Inflammatory macrophage treated with lipopolysaccharide for 4 hours (primary cell): ENCODE data around the gene PCBP4.

Experiments used
- DNase-seq: peaks from one replicate; pipeline ENCODE4 v3.0.0-alpha.2; 2020

Gene PCBP4

DNA sequence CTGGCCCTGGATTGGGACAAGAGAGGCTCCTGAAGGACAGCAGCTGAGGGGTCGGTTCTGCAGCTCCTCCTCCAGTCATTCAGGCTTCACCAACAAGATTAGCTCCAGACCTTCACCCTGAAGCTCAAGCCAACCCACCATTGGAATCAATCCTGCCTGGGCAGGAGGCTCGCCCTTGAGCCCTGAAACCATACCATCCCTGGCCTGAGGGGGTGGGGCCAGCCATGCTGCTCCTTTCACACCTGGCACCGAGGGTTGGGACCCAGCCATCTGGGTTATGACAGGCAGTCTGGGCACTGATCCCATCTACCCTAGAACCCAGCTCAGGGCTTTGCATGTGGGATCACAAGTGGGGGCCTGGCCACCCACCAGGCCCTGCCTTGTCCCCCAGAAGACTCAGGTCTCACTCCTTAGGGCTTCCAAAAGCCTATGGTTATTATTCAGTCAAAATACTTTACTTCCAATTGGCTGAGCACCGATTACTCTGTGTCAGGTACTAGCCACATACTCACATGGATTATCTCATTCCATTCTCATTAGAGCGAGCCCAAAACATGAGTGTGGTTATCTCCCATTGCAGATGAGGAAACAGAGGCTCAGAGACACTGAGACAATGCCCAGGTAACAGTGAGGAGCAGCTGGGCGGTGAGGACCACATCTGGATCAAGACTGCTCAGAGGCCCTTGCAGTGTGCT is 3.5 kb upstream of the PCBP4 start:
- no peak for DNase-seq

DNA sequence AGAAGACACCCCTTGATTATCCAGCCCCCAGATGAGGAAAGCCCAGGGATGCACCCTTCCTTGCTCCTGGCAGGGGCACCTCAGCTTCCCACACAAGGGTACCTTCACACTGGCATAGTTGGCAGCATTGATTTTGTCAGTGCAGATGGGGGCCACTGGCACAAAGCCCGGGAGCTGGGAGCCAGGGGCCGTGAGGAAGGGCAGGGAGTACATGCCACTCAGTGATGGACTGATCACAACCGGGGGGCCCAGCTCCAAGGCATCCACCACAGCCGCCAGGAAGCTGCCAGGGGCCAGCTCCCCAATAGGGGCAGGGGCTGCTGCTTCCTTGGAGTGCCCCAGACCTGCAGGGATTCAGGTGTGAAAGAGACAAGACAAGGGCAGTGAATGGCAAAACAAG is 2.6 kb upstream of the PCBP4 start:
- no peak for DNase-seq

DNA sequence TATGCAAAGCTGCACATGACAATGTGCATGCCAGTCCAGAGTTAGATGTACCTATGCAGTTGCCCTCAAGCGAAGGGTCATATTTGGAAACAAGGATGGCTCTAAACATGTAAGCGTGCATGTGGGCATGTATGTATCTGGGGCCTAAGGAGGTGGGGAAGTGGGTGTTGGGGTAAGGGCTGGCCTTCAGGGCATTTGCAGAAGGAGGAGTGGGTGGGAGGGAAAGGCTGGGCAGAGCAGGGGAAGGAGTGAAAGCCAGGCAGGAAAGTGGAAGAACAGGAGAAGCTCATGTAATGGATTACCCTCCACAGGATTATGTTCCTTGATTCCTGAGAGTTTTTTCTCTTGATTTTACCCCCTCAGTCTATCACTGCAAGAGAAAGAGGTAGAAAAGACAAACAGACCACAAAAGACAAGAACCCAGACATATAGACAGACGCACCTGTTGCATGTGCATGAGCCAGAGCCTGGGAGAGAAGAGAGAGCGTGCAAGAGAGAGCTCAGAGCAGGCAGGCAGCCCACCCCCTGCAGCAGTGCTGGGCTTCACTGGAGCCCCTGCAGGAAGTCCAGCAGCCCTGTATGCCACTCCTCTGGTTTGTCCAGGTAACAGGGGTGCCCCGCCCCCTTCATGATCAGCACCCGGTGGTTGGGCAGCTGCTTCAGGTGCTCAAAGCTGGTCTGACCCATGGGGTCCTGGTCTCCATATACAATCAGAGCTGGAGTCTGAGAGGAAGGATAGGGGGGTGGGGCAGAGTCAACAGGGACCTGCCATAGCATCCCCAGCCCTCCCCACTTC is 1.8 kb upstream of the PCBP4 start:
- DNase-seq = no peak

DNA sequence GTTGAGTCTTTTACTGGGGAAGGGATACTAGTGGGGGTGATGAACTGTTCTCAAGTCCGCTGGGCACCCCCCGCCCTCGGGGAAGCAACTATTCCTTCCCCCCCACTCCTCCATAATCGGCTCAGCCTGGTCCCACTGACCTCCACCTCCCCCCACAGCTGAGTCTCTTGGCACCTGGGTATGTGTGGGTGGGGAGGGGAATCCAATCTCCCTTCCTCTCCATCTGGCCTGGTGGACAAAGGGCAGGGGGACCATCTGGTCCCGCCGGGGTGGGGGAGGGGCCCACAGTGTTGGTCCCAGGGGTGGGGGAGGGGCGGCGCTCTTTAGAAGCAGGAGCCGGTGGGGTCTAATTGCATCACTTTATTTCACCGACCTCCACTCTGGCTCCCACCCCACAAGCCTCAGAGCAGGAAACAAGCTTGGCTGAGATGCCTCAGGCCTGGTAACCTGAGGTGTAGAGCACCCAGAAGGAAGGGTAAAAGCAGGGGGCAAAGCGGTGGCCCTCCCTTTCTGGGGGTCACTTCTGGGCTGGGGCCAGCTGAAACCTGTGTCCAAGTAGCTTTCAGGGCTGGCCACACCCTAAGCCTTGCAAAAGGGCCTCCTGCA is 1.0 kb upstream of the PCBP4 start:
- DNase-seq = no peak

DNA sequence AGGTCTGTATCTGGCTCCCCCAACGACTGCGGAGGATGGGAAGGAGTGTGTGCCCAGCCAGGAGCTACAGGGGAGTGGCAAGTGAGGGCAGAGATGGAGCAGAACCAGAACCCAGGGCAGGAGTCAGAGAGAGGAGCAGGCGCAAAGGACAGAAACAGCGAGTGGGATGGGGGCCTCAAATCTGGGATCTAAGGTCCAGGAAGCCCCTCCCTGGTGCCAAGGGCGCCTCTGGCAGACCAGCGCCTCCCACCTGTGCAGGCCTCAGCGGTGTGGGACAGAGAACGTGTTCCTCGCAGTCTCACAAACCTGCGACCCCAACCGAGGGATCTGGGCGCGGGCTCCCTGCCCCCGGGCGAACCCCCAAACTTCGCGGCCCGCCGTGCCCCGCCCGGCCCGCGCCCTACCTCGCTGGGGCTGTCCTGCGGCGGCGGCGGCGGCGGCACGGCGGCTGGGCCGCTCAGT is 301 bp downstream of the PCBP4 start:
- DNase-seq = no peak

DNA sequence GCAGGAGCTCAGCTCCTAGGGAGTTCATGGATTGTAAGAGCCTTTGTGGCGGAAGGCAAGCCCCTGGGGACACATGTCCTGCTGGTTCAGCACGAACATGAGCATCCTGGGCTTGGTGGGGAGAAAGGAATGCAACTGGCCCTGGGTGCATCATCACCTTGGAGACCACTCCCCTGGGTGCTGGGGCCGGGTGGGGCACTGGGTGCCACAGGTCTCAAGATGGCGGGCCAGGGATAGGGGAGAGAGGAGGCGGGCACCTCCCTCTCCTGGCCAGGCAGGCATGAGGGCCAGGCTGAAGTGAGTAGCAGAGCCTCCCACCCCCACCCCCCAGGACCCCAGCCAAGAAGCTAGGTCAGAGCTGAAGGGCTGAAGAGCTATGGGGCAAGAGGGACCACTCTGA is 768 bp downstream of the PCBP4 start:
- DNase-seq = no peak

DNA sequence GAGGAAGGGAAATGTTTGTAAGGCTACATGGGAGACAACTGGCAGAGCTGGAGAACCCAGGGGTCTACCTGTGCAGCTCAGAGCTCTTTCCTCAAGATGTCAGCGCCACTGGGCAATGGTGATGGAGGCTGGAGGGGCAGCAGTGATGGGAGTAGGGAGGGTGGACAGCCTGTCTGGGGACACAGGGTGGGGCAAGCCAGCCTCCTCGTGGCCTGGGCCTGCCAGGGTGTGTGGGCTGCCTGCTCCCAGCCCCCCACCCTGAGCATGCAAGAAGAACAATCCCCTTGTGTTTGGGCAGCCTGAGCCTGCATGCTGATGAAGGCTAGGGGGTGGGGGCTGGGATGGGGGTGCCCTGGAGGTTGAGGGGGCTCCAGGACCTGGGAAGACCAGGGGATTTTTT is 1.2 kb downstream of the PCBP4 start:
- no peak for DNase-seq

DNA sequence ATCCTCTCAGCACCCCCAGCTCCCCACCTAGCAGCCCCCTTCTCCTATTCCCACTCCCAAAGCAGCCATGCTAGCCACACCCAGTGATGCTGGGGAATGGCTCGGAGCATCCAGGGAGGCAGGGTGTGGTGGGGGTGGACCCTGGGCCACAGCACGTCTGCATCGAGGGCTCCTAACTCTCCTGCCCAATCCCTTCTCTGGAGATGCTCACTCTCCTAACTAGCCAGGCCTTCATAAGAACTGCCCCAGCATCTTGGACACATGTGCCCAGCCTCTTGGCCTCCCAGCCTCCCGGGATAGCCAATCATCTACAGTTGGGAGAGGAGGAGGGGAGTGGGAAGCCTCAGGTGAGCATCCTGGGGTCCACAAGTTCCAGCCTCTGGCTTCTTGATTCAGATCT is 2.7 kb downstream of the PCBP4 start:
- no peak for DNase-seq

DNA sequence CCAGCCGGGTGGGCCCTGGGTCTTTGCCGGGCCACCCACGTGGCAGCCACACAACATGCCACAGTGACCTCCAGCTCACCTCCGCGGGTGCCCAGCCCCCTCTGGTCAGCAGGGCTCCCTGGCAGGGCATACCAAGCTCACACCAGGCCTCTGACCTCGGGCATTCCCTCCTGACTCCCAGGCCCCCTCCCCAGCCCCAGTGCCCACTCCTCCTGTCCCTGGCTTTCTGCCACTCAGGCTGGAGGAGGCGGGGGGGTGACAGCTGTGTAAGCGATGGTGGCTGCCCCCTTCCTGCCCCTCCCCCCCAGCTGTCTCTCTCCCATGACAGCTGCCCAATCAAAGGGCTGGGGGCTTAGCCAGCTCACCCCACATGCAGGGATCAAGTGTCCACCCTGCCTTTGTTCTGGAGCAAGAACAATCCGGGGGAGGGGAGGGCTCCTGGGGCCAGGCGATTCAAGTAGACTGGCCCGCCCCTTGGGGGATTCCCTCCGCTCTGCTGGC is 3.3 kb downstream of the PCBP4 start:
- no peak for DNase-seq

DNA sequence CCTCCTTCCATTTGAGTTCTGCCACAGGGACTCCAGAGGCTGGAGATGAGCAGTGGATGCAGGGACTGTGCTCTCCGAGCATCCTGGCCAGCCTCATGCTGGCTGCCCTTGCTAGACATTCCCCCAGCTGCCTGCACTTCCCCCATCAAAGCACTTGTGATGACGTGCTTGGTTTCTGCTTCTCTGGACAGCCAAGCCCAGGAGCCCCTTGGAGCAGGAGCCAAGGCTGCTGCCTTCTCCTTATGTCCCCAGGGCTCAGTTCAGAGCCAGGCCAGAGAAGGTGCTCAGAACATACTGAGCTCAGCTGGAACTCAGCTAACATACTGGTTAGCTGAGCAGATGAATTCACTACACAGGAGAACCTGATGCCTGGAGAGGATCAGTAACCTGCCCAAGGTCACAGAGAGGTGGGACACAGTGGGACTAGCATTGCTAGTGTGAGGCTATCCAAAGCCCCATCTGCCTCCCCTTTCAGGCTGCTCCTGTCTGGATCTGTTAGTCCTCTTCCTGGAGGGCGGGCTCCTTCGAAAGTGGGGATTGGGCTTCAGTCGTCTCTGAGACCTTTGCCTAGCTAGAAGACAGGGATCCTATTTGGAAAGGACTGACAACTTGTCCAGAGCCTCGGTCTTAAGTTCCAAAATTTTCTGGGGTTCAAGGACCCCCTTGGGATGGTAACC is 4.3 kb downstream of the PCBP4 start:
- no peak for DNase-seq

DNA sequence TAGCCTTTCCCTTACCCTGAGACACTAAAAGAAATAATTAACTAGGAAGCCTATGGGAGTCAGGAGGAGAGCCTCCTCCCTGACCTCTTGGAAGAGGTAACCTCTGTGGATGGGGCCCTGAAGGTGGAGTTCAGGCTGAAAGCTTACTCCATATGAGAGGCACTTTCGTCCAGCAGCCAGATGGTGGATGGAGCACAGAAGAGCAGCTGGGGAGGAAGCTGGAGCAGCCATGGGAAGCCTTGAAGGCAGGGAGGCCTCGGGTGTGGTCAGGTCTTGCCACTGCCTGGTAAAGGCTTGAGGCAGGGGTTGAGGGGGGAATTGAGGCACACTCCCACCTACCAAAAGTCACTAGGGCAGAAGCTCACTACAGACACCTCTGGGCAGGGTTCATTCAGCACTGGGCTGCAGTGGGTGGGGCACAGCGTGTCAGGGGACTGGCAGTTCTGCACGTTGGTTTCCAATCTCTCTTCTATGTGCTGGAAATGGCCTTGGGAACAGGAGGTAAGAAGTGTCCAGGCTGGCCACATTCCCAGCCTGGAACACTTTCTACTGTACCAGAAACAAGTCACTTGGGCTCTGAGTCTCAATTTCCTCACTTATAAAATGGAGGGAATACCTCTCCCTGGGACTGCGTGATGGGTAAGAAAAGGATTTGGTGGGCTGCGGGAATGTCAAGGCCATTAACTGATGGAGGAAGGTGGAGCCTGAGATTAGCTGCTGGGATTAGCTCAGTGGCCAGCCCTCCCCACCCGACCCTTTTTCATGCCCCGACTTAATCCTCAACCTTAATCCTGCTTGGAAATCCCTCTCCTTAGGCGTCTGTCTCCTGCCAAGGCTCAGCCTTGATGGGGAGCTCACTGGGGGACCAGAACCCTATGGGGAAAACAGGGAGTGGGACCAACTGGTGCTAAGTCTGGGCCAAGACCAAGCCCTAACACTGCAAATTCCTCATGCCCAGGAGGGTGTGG is 5.4 kb downstream of the PCBP4 start:
- no peak for DNase-seq

DNA sequence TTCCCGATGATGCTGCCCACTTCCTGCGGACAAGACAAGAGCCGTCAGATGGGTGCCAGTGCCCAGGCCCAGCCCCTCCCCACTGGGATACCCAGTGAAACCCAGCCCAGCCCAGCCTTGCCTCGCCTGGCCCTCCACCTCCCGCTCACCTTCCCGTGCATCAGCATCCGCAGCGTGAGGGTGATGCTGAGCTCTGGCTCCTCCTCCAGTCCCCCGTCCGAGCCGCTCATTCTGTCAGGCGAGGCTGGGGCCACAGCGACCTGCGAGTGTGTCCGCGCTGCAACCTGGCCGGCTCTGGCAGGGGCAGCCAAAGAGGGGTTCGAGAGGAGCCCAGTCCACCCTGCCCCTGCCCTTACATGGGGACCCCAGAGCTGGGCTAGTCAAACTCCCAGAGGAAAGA is 6.2 kb downstream of the PCBP4 start:
- no peak for DNase-seq

DNA sequence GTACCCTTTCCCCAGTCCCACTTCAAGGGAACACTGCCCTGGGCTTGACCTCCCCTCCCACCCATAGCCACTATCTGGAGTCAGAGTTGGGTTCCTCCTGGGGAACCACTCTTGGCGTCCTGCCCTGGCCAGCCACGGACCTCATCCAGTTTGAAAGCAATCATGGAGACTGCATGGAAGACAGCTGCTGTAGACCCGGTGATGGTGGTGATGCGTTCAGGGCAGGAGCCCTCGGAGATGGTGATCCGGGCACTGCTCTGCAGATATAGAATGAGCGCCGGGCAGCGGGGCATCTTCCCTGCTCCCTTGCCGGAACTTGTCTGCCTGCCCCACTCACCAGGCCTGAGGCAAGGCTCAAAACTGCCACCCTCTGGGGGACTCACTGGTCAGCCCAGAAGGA is 6.9 kb downstream of the PCBP4 start:
- no peak for DNase-seq

DNA sequence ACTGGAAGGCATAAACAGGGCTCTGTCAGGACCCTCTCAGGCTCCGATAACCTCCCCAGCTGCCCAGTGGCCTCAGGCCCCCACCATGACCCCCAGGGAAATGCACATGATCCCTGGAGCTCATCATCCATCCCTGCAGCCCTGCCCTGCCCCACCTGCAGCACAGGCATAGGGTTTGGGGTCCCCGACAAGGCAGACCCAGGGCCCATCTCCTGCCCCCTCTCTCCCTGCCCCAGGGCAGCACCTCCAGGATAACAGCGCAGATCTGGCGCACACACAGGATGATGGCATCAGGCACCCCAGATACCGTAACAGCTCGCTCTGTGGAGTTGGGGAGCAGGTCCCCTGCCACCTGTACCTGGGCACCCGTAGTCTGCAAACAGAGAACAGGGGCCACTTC is 7.6 kb downstream of the PCBP4 start:
- no peak for DNase-seq

DNA sequence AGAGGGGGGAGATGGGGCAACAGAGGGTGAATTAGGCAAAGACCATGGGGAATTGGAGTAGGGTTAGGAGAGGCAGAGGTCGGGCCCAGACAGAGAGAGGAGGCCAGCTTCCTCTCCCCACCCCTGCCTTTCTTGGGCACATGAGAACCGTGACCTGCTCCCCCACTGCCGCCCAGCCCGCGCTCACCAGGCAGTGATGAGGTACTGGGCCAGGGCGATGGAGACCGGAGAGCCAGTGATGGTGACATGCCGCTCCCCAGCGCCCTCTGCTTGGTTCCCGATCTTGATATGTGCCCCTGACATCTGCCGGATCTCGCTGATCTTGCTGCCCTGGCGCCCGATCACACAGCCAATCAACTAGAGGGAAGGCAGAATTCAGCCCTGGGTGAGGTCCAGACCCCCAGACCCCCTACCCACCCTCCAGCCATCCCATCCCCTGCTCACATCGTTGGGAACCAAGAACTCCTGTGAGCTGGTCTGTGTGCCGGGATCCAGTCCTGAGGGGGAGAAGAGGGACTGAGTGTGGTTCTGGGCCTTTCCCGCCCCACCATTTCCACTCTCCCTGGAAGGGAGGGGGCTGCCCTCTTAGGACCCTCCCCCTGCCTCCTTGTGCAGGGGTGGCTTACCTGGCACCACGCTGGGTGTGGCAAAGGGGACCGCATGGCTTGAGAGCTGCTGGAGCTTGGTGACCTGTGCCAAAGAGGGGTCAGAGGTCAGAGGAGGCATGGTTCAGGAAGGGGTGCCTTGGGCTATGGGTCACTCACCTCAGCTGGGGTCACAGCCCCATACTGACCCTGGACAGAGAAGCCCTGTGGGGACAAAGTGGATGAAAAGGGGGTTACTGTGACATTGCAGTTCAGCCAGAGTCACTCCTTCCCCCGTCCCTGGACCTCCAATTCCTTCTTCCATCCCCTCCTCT is 8.4 kb downstream of the PCBP4 start:
- DNase-seq = no peak

DNA sequence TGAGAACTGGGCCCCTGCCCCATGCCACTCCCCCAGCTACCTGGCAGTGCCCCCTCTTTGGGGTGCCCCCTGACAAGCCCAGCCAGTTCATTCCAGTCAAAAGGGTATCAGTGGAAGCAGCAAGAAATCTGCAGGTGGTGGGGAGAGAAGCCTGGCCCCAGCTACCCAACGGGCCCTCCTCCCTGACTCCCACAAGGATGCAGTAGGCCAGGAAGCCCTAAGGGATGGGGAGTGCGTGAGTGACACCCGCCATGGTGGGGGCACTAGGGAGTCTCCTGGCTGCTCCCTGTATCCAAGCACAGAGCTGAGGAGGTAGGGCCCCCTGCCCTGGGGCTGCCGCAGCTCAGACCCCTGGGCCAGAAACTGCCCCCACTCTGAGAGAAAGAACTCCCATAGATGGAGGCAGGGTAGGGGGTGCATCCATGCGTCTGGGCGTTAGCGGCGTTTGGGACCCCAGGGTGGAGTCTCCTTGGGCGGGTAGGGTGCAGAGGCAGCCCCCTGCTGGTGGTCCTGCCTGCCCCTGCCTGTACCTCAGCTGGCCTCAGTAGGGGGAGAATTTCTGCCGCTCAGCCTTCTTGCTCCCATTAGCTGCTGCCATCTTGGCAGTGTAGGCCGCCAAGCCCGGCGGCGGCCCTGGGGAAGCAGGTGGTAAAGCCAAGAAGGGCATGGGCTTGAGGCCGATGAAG is 9.6 kb downstream of the PCBP4 start:
- DNase-seq = no peak

DNA sequence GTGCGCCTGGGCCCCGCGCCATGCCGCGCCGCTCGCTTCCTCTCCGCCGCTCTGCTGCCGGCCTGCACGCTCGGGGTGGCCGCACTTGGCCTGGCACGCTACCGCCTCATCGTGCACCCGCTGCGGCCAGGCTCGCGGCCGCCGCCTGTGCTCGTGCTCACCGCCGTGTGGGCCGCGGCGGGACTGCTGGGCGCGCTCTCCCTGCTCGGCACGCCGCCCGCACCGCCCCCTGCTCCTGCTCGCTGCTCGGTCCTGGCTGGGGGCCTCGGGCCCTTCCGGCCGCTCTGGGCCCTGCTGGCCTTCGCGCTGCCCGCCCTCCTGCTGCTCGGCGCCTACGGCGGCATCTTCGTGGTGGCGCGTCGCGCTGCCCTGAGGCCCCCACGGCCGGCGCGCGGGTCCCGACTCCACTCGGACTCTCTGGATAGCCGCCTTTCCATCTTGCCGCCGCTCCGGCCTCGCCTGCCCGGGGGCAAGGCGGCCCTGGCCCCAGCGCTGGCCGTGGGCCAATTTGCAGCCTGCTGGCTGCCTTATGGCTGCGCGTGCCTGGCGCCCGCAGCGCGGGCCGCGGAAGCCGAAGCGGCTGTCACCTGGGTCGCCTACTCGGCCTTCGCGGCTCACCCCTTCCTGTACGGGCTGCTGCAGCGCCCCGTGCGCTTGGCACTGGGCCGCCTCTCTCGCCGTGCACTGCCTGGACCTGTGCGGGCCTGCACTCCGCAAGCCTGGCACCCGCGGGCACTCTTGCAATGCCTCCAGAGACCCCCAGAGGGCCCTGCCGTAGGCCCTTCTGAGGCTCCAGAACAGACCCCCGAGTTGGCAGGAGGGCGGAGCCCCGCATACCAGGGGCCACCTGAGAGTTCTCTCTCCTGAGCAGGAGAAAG is 11.1 kb downstream of the PCBP4 start:
- DNase-seq = no peak

DNA sequence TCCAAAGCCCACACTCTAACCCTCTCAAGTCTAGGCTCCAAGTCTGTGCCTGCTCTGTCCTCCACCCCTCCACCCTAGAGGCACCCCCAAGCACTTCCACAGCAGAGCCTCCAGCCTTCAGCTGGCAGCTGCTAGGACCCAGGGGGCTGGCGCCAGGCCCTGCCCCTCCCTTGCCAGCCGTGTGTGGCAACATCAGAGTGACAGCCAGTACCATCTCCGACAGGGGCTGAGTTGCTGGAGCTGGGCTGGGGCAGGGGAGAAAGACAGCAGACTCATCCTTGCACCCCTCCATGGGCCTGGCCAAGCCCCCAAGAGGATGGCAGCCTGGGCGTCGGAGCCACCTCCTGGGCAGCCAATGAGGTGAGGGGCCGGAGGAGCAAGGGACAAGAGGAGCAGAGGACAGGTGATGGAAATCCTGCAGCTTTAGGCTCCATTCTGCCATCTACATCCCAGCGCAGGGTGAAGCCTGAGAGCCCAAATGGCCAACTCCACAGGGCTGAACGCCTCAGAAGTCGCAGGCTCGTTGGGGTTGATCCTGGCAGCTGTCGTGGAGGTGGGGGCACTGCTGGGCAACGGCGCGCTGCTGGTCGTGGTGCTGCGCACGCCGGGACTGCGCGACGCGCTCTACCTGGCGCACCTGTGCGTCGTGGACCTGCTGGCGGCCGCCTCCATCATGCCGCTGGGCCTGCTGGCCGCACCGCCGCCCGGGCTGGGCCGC is 11.9 kb downstream of the PCBP4 start, which contains the start of gene GPR62:
Gene GPR62 (plus strand): TSS at position 207 of the 718 bp plus-strand sequence. CDS start 272 bp downstream, at position 479.
- no peak for DNase-seq
